UCSD-AML1 (cell line): ENCODE measurements around the gene INTS6L.
"Not testable (repeated sequence)": the region's sequence is repeated elsewhere in the genome, so short reads cannot be mapped to it uniquely, and the experiment has no call there.

Source experiments
- DNase-seq: peaks from one replicate; lab custom pipeline; 2025; ENCODE audit not compliant: unreplicated experiment; lab: John Stamatoyannopoulos, UW

The INTS6L gene

DNA sequence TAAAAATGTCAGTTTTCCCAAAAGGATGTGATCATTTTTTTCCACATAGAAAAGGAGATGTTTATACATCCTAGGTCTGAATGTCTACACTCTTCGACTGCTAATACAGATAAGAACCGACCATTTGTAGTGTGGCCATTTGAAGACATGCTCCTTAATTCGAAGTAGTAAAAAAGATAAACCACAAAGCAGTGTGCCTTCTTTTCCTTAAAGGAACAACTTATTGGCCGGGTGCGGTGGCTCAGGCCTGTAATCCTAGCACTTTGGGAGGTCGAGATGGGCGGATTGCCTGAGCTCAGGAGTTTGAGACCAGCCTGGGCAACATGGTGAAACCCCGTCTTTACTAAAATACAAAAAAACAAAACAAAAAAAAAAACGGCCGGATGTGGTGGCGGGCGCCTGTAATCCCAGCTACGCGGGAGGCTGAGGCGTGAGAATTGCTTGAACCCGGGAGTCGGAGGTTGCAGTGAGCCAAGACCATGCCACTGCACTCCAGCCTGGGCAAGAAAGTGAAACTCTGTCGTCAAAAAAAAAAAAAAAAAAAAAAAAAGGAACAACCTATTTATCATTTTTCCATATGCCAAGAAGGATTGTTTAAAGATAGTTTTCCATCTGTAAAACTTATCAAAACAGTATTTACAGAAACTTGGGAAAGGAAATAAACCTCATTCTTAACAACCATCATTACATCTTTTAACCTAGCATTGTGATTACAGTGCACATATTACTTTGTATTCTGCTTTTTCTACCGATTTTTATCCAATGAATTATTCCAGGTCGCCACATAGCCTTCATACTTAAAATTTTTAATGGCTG is 2.6 kb downstream of the INTS6L start:
- DNase-seq: no peak

DNA sequence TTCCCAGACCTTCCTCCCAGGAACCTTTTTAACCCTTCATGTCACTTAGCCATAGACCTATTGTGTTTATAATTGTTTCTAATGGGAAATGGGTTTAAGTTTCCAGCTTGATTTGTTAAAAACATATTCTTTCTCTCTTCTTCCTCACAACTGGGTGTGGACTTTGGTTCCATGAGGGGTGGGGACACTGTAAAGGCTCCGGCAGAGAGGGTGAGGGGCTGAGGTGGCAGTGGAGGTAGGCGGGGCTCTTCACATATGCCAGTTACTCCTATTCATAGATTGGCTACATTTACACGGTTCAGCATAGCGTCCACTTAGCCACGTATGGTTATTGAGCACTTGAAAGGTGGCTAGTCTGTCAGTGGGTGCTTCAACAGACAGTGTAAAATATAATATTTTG is 7.8 kb downstream of the INTS6L start:
- DNase-seq: no peak

DNA sequence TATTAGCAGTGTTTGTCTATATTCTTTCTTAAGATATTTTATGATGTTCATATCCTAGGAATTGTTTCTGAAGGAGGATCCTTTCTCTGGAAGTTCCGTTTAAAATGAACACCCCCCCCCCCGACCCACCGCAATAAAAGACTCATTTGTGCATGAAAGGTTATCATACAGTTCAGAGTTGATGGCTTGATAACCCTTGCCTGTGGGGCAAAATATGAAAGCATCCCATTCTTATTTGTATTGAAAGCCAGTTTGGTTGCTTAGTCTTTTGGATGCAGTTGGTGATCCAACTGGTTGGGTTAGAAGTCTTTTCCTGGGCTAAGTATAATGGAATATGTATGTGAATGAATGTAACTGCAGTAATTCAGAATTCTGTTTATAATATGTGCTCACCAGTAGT is 8.3 kb downstream of the INTS6L start:
- DNase-seq: no peak

DNA sequence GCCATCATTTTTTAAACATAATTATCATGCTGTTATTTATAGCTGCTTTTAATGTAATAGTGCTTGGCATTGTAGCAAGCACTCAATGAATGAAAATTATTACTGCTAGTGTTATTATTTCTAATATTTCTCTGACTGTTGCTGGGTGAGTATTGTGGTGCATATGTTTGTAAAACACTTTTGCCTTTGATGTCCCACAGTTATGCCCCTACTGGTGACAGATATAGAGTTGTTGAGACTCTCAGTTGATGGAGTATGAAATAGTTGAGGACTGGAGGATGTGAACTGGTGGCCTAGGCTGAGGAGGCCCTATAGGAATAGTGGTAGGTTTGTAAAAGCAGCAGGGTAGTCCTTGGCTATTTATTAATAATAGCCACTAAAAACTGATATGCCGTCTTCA is 9.6 kb downstream of the INTS6L start:
- DNase-seq: no peak

DNA sequence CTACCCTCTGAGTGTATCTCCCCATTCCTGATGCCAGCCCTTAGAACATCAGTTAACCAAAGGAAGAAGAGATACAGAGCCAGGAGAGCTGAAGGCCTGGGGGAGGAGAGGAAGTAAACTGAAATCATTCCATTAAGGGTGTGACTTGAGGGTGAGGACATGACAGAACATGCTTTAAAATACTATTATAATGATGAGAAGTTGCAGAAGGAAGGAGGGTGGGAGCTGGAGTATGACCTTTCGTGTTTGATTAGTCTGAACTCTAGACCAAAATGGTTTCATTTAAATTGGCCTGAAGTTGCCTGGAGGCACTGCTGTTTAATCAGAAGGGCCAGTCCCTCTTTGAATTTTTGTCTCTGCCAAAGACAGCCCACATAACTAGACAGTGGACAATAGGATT is 11.4 kb downstream of the INTS6L start:
- DNase-seq: no peak

DNA sequence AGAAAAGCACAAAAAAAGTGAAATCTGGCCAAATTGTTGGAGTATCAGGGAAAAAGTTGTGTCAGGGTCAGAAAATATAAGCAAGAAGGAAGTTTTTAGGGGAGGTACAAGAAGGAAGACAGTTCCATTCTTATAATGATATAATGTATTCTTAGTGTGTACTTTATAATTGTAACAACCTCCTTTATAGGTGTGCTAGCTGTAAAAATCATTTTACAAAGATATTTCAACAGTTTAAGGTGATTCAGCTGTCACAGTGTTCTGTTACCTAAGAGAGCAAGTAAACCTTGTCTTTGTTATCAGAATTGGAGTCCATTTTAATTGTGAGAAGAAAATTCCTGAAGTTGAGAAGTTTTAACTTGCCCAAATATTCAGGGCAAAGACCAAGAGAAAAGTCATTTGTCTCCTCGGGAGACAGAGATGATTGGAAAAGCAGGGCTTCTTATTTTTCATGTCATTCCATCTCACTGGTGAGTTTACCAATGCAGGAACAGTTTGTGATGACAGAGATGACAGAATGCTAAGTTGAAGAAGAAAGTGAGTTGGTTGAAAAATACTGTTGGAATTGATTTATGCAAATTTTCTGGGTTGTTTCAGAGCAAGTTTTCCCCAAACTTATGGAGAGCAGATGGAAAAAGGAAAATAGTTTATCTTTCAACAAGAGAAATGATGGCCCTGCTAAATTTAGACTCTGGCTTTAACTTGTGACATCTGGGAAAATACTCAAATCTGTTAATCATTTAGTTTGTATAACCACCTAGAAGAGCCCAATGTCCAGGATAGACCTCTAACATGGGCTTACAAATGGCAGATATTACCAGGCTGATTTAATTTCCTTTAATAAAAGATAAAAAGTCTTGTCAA is 14.8 kb downstream of the INTS6L start:
- no peak for DNase-seq

DNA sequence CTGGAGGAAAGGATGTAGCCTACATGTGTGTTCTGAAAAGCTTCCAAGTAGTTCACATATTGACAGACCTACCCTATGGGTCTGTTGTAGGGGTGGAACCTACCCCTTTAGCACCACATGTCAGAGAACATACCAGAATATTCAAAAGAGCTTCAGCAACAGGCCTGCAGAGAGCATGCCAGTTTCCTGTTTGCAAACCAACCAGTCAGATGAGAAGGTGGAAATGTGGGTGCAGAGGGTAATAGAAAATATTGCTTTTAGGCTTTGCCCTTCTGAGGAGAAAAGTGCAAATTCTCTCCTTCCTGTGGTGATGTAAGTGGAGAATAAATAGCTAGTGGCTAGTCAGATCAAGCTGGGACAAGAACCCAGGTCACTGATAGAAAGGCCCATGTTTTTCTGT is 16.4 kb downstream of the INTS6L start:
- DNase-seq: no peak

DNA sequence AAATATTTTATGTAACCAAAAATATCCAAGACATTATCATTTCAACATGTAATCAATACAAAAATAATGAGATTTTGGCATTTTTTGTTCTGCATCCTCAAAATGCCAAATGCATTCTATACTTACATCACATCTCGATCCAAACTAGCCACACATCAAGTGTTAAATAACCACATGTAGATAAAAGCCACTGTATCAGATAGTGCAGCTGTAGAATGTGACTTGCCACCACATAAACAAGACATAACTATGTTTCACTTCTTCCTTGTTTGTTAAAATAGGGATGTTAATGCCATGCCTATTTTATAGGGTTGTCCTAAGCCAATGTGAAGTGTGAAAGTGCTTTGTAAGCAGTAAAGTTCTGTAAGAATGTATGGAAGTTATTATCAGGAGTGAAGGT is 20.9 kb downstream of the INTS6L start:
- no peak for DNase-seq

DNA sequence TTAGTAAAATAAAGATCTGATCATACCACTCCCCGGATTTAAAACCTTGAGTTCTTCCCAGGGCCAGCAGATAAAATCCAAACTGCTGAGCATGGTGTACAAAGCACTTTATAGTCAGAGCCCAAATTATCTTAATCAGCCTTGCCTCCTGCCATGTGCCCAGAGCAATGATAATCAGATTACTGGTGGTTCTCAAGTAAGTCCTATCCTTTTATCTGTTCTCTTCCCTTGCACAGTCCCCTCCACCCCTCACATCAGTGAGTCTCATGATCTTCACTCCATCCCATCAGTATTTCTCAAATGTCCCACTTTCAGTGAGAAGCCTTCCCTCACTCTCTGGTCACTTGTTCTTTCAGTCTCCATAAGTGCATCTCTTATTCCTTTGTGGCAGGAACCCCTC is 22.7 kb downstream of the INTS6L start:
- no peak for DNase-seq

DNA sequence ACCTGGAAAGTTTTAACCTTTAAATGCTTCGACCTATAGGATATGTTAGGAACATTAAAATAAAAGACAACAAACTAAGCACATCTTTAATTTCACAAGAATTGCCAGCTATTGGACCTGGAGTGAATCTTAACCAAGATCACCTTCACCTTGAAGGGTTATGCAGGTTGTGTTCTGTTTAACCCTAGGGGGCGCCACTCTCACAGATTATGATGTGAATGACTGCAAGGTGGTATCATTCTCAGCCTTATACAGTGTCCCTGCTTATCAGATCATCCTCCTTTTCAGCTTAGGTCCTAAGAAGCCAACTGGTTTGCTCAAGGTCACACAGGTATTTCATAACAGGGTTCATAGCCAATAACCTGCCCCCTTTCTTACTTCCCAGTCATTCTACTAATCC is 23.5 kb downstream of the INTS6L start:
- DNase-seq: no peak

DNA sequence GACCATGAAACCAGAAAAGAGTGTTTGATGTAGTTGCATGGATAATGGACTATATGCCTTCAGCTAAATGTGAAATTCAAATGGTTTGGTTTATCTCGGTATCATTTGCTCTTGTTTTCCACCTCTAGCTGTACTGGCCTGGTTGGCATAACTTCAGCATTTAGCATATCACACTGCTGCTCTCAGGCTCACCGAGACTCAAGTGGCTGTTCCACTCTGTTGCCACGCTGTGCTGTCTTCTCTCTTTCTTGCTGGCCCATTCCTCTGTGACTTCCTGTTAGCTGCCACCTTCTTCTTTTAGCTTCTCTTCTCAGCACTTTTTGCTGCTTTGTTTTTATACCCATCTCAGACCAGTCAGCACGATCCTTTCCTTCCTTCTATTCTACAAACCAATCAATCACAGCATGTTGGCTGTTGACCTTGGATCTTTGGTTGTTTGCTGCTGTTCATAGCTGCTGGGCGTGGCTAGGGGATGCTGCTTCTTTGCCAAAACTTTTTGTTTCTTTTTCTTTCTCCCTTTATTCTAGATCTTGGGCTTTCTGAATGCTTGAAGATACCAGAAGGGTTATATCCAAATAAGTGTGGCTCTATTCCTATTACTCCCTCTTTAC is 24.0 kb downstream of the INTS6L start:
- DNase-seq: no peak

DNA sequence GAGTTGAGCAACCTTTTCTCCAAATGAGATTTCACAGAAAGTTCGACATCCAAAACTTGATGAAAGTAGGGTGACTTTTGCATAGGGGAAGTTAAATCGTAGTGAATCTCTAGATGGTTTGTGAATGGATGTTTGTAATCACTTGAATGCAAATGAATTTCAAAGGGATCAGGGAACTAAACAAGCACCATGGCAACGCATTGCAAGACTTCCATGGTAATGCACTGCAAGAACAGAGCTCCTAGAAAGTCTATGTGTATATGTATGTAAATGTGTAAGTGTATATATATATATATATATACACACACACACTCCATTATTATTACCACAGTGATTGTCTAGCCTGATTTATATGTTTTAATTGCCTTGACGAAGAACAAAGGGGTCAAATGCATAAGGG is 27.3 kb downstream of the INTS6L start:
- DNase-seq: no peak

DNA sequence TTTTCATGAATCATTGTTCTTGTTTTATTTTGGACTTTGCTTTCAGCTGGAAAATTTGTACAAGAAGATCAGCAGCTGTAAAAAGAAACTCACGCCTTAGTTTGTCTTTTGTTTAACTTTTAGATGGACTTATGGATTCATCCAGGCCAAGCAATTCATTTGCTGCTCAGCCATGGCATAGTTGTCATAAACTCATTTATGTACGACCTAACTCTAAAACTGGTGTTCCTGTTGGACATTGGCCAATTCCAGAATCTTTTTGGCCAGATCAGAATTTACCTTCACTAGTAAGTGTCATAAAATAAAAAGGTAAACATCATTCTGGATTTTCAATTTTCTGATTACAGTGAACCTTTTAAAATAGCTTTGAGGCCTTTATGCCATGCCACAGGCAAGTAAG is 29.1 kb downstream of the INTS6L start:
- DNase-seq: no peak

DNA sequence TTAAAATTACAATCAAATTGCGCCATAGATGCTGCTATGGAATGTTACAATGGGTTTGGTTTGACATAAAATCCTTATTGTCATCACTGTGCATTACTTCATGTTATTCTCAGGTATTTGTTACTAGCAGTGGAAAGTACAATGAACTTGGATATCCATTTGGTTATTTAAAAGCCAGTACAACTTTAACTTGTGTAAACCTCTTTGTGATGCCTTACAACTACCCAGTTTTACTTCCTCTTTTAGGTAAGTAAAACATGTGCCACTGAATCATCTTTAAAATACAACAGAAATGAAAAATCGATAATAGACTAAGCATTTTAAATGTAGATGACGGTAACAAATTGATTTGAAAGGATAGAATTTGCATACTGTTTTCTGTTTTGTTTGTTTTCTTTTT is 35.6 kb downstream of the INTS6L start:
- DNase-seq: no peak

DNA sequence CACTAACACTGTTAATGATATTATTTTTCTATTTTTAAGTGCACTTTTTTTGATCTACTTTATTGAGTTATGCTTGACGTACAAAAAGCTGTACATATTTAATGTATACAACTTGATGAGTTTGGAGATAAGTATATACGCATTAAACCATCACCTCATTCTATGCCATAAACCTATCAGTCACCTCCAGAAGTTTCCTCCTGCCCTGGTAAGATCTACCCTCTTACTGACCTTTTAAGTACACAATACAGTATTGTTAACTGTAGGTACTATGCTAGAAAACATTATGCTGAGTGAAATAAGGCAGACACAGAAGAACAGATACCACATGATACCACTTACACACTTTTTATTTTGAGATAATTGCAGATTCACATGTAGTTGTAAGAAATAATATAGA is 36.9 kb downstream of the INTS6L start:
- no peak for DNase-seq

DNA sequence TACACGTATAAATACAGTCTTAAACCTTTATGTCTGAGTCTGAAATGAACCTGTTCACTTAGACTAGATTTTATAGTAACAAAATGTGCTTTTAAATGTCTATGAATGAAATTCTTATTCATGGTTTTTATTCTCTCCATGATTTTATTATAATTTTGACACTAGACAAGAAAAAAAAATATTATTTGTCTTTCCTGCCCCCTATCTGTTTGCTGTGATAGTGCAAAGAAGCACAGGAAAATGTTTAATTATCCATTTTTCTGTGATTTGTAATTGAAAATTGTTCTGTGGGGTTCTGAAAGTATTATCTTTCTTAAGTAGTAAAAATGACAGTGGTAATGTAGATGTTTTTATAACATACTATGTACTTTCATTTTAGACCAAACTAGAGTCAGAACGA is 52.0 kb downstream of the INTS6L start:
- no peak for DNase-seq

DNA sequence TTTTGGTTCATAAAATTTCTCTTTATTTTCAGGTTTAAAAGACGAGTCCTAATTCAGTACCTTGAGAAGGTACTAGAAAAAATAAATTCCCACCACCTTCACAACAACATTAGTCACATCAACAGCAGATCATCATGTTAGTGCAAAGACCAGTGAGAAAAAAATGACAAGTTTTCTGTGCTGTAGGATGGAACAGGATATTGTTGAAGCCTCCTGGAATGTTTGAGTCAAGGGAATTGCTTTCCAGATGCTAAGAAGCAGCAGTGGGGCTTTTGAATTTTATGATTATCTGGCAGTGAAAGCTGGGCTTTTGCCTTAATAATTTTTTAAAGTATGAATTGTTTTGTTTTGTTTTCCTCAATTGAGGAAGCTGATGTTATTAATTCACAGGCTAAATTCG is 61.0 kb downstream of the INTS6L start:
- DNase-seq: no peak

DNA sequence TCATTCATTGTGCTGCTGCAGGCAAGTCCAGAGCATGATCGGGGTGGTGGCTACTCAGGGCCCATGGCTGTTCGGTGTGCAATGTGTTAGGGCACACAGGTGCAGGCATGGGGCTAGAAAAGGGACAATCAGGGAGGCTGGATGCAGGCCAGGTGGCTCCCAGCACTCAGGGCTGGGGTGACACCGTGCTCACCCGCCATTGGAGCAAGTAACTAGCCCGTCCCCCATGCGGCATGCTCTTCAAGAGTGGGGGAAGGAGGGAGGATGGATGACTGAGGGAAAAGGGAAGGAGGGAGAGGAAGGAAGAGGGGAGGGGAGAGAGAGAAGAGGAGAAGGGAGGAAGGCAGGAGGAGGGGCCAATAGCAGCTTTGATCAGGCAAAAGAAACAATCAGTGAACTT is 64.7 kb downstream of the INTS6L start:
- DNase-seq: no peak

DNA sequence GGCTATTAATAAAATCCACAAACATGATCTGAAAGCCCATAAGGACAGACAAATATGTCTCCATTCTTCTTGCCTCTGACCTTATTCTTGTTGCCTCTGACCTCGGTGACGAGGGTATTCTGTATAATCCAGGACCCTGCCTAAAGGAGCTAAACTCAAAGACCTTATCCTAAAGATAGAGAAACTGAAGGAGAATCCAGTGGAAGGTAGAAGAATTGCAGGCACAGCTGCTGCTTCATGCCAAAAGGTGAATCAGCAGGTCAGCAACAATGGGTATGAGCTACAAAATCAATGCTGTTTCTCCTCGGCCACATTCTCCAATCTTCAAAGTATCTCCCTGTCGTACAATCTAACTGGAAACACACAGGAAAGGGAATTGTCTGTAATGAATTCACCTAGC is 71.4 kb downstream of the INTS6L start:
- DNase-seq: no peak

DNA sequence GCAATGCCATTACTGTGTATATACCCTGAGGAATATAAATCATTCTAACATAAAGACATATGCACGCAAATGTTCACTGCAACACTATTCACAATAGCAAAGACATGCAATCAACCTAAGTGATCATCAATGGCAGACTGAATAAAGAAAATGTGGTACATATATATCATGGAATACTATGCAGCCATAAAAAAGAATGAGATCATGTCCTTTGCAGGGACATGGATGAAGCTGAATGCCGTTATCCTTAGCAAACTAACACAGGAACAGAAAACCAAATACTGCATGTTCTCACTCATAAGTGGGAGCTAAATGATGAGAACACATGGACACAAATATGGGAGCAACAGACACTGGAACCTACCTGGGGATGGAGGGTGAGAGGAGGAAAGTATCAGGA is 73.6 kb downstream of the INTS6L start:
- not testable (repeated sequence) for DNase-seq

DNA sequence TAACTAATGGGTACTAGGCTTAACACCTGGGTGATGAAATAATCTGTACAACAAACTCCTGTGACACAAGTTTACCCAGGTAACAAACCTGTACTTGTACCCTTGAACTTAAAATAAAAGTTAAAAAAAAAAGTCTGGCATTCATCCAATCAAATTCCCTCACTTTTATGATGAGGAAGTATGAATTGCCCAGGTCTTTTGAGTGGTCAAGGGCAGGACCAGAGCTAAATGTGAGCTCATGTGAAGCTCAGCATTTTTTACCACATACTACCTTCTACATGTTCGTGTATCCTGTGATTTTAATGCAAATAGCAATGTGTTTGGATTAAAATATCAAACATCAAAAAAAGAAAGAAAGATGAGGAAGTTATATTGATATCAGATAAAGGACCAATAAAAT is 74.0 kb downstream of the INTS6L start:
- DNase-seq: not testable (repeated sequence)

DNA sequence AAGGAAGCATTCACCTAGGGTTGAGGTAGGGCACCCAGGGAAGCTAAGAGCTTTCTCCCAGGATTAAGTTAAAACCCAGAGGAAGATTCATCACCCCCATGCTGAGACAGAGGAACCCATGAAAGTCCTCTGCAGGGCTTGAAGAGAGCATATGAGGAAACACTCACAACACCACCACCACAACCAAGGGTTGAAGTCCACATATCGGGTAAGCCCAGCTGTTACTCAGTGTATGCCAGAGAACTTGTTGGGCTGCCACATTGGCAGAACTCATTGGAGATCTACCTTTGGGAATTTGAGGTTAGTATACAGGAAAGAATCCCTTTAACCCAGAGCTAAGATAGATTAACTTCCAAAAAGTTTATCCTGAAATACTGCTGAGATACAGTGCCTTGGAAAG is 75.1 kb downstream of the INTS6L start:
- no peak for DNase-seq
